B cell (primary cell): ENCODE data around the gene NFKBIL1. TPM values are rescaled to one million over a fixed set of nuclear protein-coding genes. Genes with fewer than 3 reads are reported as not detected.

ENCODE experiments used
- ATAC-seq: fragments of 200-7000 bp; cut with Tn5 transposase; one replicate; pipeline ENCODE4 v1.10.0; 2021; ENCODE audit warnings: low read depth, mild to moderate bottlenecking, moderate number of reproducible peaks, moderate library complexity
- CTCF ChIA-PET: fragments of 350-600 bp; sonication (Branson Sonifier 250); formaldehyde crosslinking; loops from one replicate; lab custom pipeline; 2021; ENCODE audit warnings: antibody characterized with exemption, inconsistent platforms; lab: Charles Lee
- POLR2A ChIA-PET: fragments of 350-600 bp; sonication (Branson Sonifier 250); formaldehyde crosslinking; loops from one replicate; lab custom pipeline; 2021; ENCODE audit warnings: antibody characterized with exemption; lab: Charles Lee
- DNase-seq: peaks from one replicate; pipeline ENCODE4 v3.0.0; 2013
- H2AFZ ChIP-seq: 2 replicates; pipeline ENCODE4 v1.6.1; 2012; ENCODE audit warnings: mild to moderate bottlenecking, low read depth, low read length; ENCODE audit not compliant: insufficient read depth, poor library complexity, severe bottlenecking
- H3K27ac ChIP-seq, 2 donors: 1 replicate in 1 of 2; 2 replicates in 1 of 2; pipeline ENCODE4 v1.5.1; 2012 to 2013; ENCODE audit warnings: low read length in 2 of 2, mild to moderate bottlenecking in 2 of 2, moderate library complexity in 1 of 2
- H3K27me3 ChIP-seq, 4 experiments: fragments of 200-600 bp in 1 of 4; sonication (generic) in 1 of 4; replicated peaks in 1 of 4; 1 replicate in 2 of 4; 2 replicates in 2 of 4; pipeline versions ENCODE4 v1.6.1 to v1.7.0; 2013 to 2016; ENCODE audit warnings: low read length in 3 of 4, mild to moderate bottlenecking in 2 of 4, mixed read lengths in 1 of 4, moderate library complexity in 1 of 4; ENCODE audit not compliant: insufficient read depth in 4 of 4, control insufficient read depth in 3 of 4; ENCODE audit errors: control extremely low read depth in 1 of 4
- H3K36me3 ChIP-seq, 2 experiments: replicated peaks in 1 of 2; 1 replicate in 1 of 2; 2 replicates in 1 of 2; pipeline versions ENCODE4 v1.6.1 to v1.7.1; 2013; ENCODE audit warnings: low read length in 1 of 2; ENCODE audit not compliant: insufficient read depth in 2 of 2, control insufficient read depth in 1 of 2; ENCODE audit errors: control extremely low read depth in 1 of 2, extremely low read depth in 1 of 2
- H3K4me1 ChIP-seq, 2 donors: fragments of 200-600 bp in 1 of 2; sonication (generic) in 1 of 2; 1 replicate in 1 of 2; 2 replicates in 1 of 2; pipeline versions ENCODE4 v1.5.1 to v1.6.1; 2013 to 2017; ENCODE audit warnings: low read length in 2 of 2; ENCODE audit not compliant: control insufficient read depth in 2 of 2, insufficient read depth in 2 of 2
- H3K4me2 ChIP-seq: replicated peaks from 2 replicates; pipeline ENCODE3; 2012; ENCODE audit warnings: mild to moderate bottlenecking, low read depth, low read length; ENCODE audit not compliant: poor library complexity, severe bottlenecking
- H3K4me3 ChIP-seq, 5 experiments: fragments of 200-600 bp in 1 of 5; sonication (generic) in 1 of 5; 1 replicate in 3 of 5; 2 replicates in 2 of 5; pipeline versions ENCODE4 v1.5.1 to v1.7.0; 2011 to 2016; ENCODE audit warnings: low read length in 4 of 5, mild to moderate bottlenecking in 4 of 5, low read depth in 2 of 5, control low read depth in 1 of 5, moderate library complexity in 1 of 5; ENCODE audit not compliant: insufficient read depth in 1 of 5; ENCODE audit errors: control extremely low read depth in 1 of 5, extremely low read depth in 1 of 5
- H3K79me2 ChIP-seq: fragments of 200-600 bp; sonication (generic); one replicate; pipeline ENCODE4 v1.6.0; 2016; ENCODE audit warnings: low read length; ENCODE audit not compliant: control insufficient read depth, insufficient read depth
- H3K9ac ChIP-seq: fragments of 200-600 bp; sonication (generic); 2 replicates; pipeline ENCODE4 v1.6.1; 2017; ENCODE audit warnings: mild to moderate bottlenecking, low read length, moderate library complexity
- H3K9me3 ChIP-seq, 3 donors: one replicate each; pipeline versions ENCODE4 v1.6.1 to v1.7.1; 2013; ENCODE audit warnings: low read length in 2 of 3; ENCODE audit not compliant: control insufficient read depth in 2 of 3, insufficient read depth in 1 of 3; ENCODE audit errors: control extremely low read depth in 1 of 3
- H4K20me1 ChIP-seq: 2 replicates; pipeline ENCODE4 v1.6.0; 2012; ENCODE audit warnings: mild to moderate bottlenecking, low read length; ENCODE audit not compliant: insufficient read depth, control insufficient read depth, poor library complexity, severe bottlenecking
- H3K27ac Mint-ChIP-seq: one replicate; pipeline ENCODE4 v1.8.0; 2021; ENCODE audit warnings: mixed read lengths
- H3K27me3 Mint-ChIP-seq: one replicate; pipeline ENCODE4 v1.8.0; 2021; ENCODE audit warnings: mixed read lengths
- H3K4me1 Mint-ChIP-seq: one replicate; pipeline ENCODE4 v1.8.0; 2021; ENCODE audit warnings: mixed read lengths
- H3K4me3 Mint-ChIP-seq: one replicate; pipeline ENCODE4 v1.8.0; 2021; ENCODE audit warnings: mixed read lengths
- H3K9me3 Mint-ChIP-seq: one replicate; pipeline ENCODE4 v1.8.0; 2022; ENCODE audit warnings: mixed read lengths; ENCODE audit not compliant: insufficient read depth
- CTCF ChIP-seq: fragments of 200-600 bp; IDR thresholded peaks from one replicate; pipeline ENCODE4 v1.8.0; 2022; ENCODE audit warnings: antibody characterized with exemption, mild to moderate bottlenecking
- EZH2 ChIP-seq: IDR thresholded peaks from 2 replicates; pipeline ENCODE4 v1.6.1; 2012; ENCODE audit warnings: borderline replicate concordance, low read depth, mild to moderate bottlenecking, moderate library complexity, low read length; ENCODE audit not compliant: insufficient read depth, poor library complexity, severe bottlenecking
- WGBS: methylation state at CpG from one replicate; pipeline ENCODE4 v1.1.5; 2013; ENCODE audit warnings: missing lambda C conversion rate; ENCODE audit not compliant: insufficient coverage; 5-methylcytosine and 5-hydroxymethylcytosine counted together
- intact Hi-C: fragments of 100-400 bp; cut with micrococcal nuclease; formaldehyde crosslinking; loops from one replicate; pipeline ENCODE4 v1.10.0; 2022
- polyA plus RNA-seq: library from polyadenylated mRNA; depleted of rRNA; stranded (reverse); fragments of >200 nt; gene quantifications from 2 replicates; pipeline ENCODE4 v1.2.3, GENCODE V29; 2012
- total RNA-seq, 2 donors: library from RNA; stranded (reverse); fragments of 120-200 nt in 1 of 2; gene quantifications; 1 replicate in 1 of 2; 2 replicates in 1 of 2; pipeline versions ENCODE4 v1.2.3 to v1.2.4, GENCODE V29; 2013 to 2022

The NFKBIL1 gene
- total and polyA plus RNA-seq, 2 donors (not counting 1 experiment from before 2014, with no cell fraction given), result 10.3 to 18.4 TPM

- intact Hi-C loops, result loop anchor here (1.0 kb wide), 1 partner anchor 24 kb away; no protein-coding TSS in a partner anchor
- peaks cover 76% of the 10 kb centered on the region for H3K4me1 Mint-ChIP-seq
- Histone ChIP-seq H3K27me3 (no peaks in the 10 kb centered on the region), H4K20me1 (no peaks in the 10 kb centered on the region), H3K4me3 (peak overlapping the region; percentile 7 to 62 (median 33)), H3K36me3 (no peaks in the 10 kb centered on the region), H3K9me3 (no peaks in the 10 kb centered on the region), H2AFZ (peak overlapping the region; percentile 68), H3K27ac (peak overlapping the region; percentile 66 to 68), H3K4me1 (peaks cover 80 to 90% of the 10 kb centered on the region in 2 donors), H3K9ac (peak overlapping the region; percentile 49), H3K79me2 (peaks cover 87% of the 10 kb centered on the region), H3K4me2 (peak overlapping the region; percentile 71)
- ATAC-seq (peak; percentile 1), DNase-seq (no peak)
- H3K27ac Mint-ChIP-seq, result peak overlapping the region; percentile 98
- no peak for TF ChIP-seq CTCF
- no peak for TF ChIP-seq EZH2
- ChIA-PET POLR2A (interaction anchor here (0.7 to 35.3 kb wide), 6 partner anchors 23 to 306 kb away, joined by 3 to 1450 read pairs (median 6); partner anchors contain the start of genes ATP6V1G2, DDX39B, LST1 and LTA), CTCF (interaction anchor here (0.6 to 35.3 kb wide), 6 partner anchors 11 to 400 kb away, joined by 3 to 2241 read pairs (median 4); partner anchors contain the start of genes ATP6V1G2, LST1, LTA and LTB)
- peak overlapping the region; percentile 85 for H3K4me3 Mint-ChIP-seq
- H3K27me3 Mint-ChIP-seq, result no peaks in the 10 kb centered on the region
- 53% methylated on average over 3 of the region's 7 CpGs for WGBS
- no peaks in the 10 kb centered on the region for H3K9me3 Mint-ChIP-seq
Measured at GRCh38 chr6:31592396-31592771, 45.0 kb downstream of the NFKBIL1 start.

- peaks cover 49 to 61% of the 10 kb centered on the region in 2 donors for H3K4me1 ChIP-seq
Measured at GRCh38 chr6:31597006-31597405, 49.6 kb downstream of the NFKBIL1 start.

More at GRCh38 chr6:31597006-31597405, 49.6 kb downstream of the NFKBIL1 start:
- POLR2A ChIA-PET, result interaction anchor here (1.0 to 35.3 kb wide), 3 partner anchors 9 to 31 kb away, joined by 3 to 1450 read pairs (median 5); partner anchors contain the start of genes ATP6V1G2, LST1, LTA and LTB
- Histone ChIP-seq H3K27ac (peak overlapping the region in 1 of 2 donors; percentile 27), H3K27me3 (no peaks in the 10 kb centered on the region), H3K4me3 (no peak overlapping the region), H2AFZ (no peak overlapping the region), H3K9me3 (no peaks in the 10 kb centered on the region), H3K79me2 (peaks cover 58% of the 10 kb centered on the region), H3K36me3 (no peaks in the 10 kb centered on the region), H3K9ac (no peak overlapping the region), H4K20me1 (no peaks in the 10 kb centered on the region), H3K4me2 (peak overlapping the region; percentile 60)
- Mint-ChIP-seq H3K4me3 (peak overlapping the region; percentile 35), H3K27ac (peak overlapping the region; percentile 75), H3K9me3 (no peaks in the 10 kb centered on the region), H3K4me1 (peaks cover 52% of the 10 kb centered on the region), H3K27me3 (no peaks in the 10 kb centered on the region)
- intact Hi-C loops, result loop anchor here (1.0 kb wide), 1 partner anchor 16 kb away; no protein-coding TSS in a partner anchor
- ATAC-seq (peak; percentile 68), DNase-seq (peak; percentile 86)
- TF ChIP-seq EZH2 (no peak), CTCF (peak; percentile 80)
- WGBS, result no CpG with 5 or more reads among the region's 2 CpGs
- CTCF ChIA-PET, result interaction anchor here (0.6 to 35.3 kb wide), 14 partner anchors 13 to 582 kb away, joined by 3 to 2241 read pairs (median 8); partner anchors contain the start of genes AIF1, ATP6V1G2, DDX39B and LST1
